PFSK-1 (cell line): ENCODE measurements around the gene BPI.

Experiments
- FOXP2 ChIP-seq: optimal IDR thresholded peaks from 2 replicates; pipeline ENCODE3; 2011; ENCODE audit warnings: borderline replicate concordance, control low read depth, inconsistent platforms; ENCODE audit not compliant: insufficient read depth; ENCODE audit errors: extremely low read length, extremely low read depth
- POLR2AphosphoS5 ChIP-seq: IDR thresholded peaks from 2 replicates; pipeline ENCODE4 v1.6.1; 2012; ENCODE audit warnings: low read depth, mild to moderate bottlenecking, control low read depth, low read length, moderate library complexity
- SIN3A ChIP-seq: IDR thresholded peaks from 2 replicates; pipeline ENCODE4 v1.6.1; 2012; ENCODE audit warnings: mild to moderate bottlenecking, low read length, moderate library complexity, borderline replicate concordance; ENCODE audit not compliant: insufficient read depth
- TAF1 ChIP-seq: IDR thresholded peaks from 2 replicates; pipeline ENCODE4 v1.6.1; 2012; ENCODE audit warnings: low read length, control low read depth, borderline replicate concordance; ENCODE audit not compliant: insufficient read depth
- TF ChIP-seq, protein P1 (sequence below), 2 experiments: IDR thresholded peaks; 2 replicates each; pipeline versions ENCODE4 v1.6.1 to v1.8.0; 2011 to 2012; ENCODE audit warnings: low read depth in 2 of 2, low read length in 2 of 2, control low read depth in 1 of 2, inconsistent platforms in 1 of 2, mild to moderate bottlenecking in 1 of 2, moderate library complexity in 1 of 2; ENCODE audit not compliant: insufficient read depth in 1 of 2

The BPI gene

DNA sequence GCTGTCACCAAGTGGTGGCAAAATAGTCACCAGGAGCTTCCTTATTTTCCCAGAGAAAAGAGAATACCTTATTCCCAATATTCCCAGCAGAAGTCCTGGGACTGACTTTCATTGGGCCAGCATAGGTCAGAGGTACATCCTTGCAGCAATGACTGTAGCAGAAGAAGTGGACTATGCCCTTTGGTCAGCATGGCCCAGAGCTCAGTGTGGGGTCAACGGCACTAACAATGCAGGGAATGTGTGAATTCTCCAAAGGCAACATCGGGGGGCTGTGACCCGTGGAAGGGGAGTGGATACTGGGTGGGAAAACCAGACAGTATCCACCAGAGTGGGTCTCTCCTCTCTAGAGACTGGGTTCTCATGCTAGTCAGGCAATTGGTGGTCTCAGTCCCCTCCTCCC is 26.7 kb downstream of the BPI start:
- TF ChIP-seq SIN3A (no peak), POLR2AphosphoS5 (no peak), TAF1 (no peak), FOXP2 (no peak)
- TF ChIP-seq, protein P1, sequence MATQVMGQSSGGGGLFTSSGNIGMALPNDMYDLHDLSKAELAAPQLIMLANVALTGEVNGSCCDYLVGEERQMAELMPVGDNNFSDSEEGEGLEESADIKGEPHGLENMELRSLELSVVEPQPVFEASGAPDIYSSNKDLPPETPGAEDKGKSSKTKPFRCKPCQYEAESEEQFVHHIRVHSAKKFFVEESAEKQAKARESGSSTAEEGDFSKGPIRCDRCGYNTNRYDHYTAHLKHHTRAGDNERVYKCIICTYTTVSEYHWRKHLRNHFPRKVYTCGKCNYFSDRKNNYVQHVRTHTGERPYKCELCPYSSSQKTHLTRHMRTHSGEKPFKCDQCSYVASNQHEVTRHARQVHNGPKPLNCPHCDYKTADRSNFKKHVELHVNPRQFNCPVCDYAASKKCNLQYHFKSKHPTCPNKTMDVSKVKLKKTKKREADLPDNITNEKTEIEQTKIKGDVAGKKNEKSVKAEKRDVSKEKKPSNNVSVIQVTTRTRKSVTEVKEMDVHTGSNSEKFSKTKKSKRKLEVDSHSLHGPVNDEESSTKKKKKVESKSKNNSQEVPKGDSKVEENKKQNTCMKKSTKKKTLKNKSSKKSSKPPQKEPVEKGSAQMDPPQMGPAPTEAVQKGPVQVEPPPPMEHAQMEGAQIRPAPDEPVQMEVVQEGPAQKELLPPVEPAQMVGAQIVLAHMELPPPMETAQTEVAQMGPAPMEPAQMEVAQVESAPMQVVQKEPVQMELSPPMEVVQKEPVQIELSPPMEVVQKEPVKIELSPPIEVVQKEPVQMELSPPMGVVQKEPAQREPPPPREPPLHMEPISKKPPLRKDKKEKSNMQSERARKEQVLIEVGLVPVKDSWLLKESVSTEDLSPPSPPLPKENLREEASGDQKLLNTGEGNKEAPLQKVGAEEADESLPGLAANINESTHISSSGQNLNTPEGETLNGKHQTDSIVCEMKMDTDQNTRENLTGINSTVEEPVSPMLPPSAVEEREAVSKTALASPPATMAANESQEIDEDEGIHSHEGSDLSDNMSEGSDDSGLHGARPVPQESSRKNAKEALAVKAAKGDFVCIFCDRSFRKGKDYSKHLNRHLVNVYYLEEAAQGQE (IDR thresholded peaks at IDR 0.05; ENCODE audit: insufficient read depth in 1 of 2, low read depth in 2 of 2, low read length in 2 of 2) = no peak

DNA sequence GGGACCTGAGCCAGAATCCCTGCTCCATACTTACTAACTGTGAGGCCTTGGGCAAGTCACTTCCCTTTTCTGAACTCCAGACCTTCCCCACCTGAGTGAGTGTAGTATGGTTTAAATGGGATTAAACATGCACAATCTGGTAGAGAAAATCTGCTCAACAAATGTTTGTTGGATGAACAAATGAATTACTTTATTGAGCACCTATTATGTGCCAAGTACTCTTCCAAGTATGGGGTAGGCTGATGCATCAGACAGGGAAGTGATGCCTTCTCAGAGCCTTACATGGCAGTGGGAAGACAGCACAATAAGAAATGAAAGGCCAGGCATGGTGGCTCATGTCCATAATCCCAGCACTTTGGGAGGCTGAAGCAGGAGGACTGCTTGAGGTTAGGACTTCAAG is 27.3 kb downstream of the BPI start:
- no peak for TF ChIP-seq FOXP2
- TF ChIP-seq POLR2AphosphoS5 = no peak
- TF ChIP-seq TAF1 = no peak
- TF ChIP-seq, protein P1 (IDR thresholded peaks at IDR 0.05; ENCODE audit: insufficient read depth in 1 of 2, low read depth in 2 of 2, low read length in 2 of 2) = no peak
- TF ChIP-seq SIN3A = no peak

DNA sequence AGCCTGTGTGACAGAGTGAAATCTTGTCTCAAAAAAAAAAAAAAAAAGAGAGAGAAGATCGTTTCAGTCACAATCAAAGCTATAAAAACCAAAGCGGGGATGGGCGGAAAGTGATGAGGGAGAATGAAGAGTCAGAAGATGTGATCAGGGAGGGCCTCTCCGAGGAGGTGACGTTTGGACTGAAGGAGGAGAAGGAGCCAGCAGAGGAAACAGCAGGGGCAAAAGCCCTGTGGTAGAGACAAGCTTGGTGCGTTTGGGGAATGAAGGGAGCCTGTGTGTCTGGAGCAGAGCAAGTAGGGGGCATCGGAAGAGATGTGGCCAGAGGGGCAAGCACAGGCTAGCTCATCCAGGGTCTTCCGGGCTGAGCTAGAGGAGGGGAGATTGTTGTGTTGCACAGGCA is 27.9 kb downstream of the BPI start:
- TF ChIP-seq, protein P1 (IDR thresholded peaks at IDR 0.05; ENCODE audit: insufficient read depth in 1 of 2, low read depth in 2 of 2, low read length in 2 of 2) = no peak
- TF ChIP-seq FOXP2 (no peak), SIN3A (no peak), TAF1 (no peak), POLR2AphosphoS5 (no peak)

DNA sequence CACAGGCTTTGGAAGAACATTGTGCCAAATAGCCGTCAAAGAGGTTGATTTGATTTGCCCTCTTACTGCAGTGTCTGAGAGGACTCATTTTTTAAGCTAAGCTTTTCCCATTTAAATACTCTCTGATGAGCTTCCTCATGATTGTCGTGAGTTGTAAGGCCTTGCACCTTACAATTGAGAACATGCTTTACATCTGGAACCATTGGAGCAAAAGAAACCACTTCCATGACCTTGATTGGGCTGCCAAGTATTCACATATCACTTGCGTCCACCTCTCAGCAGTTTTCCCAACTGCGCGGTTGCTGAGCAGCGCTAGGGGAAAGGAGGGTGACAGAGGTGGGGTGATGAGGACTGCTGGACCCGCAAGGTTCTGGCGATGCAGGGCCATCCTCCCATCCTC is 30.1 kb downstream of the BPI start:
- TF ChIP-seq SIN3A (no peak), FOXP2 (no peak), POLR2AphosphoS5 (no peak), TAF1 (no peak)
- TF ChIP-seq, protein P1 (IDR thresholded peaks at IDR 0.05; ENCODE audit: insufficient read depth in 1 of 2, low read depth in 2 of 2, low read length in 2 of 2) = no peak

DNA sequence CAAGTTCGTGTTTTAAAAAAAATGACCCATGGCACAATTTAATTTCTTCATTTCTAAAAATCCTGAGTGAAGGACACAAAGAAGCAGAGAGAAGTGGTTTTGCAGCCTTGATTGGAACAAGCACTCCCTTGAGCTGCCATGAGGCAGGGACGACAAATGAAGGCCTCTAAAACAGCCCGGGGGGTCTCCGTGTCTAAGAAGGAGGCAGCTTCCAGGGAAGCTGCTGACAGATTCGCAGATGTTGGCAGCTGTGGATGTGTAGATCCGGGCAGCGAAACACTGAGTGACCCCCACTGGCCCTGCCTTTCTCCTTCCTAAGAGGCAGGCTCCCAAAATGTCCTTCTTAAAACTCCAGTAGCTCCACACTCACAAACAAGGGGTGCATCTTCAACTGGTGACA is 32.8 kb downstream of the BPI start:
- TF ChIP-seq SIN3A = no peak
- TF ChIP-seq POLR2AphosphoS5 = no peak
- TF ChIP-seq, protein P1 (IDR thresholded peaks at IDR 0.05; ENCODE audit: insufficient read depth in 1 of 2, low read depth in 2 of 2, low read length in 2 of 2) = no peak
- no peak for TF ChIP-seq FOXP2
- no peak for TF ChIP-seq TAF1
